Amniotic stem cell (primary cell): ENCODE measurements around the gene CLSTN2.
"Not testable (repeated sequence)": the region's sequence is repeated elsewhere in the genome, so short reads cannot be mapped to it uniquely, and the experiment has no call there.

Experiments
- DNase-seq: peaks from one replicate; lab custom pipeline; 2025; lab: John Stamatoyannopoulos, UW

CLSTN2 gene

DNA sequence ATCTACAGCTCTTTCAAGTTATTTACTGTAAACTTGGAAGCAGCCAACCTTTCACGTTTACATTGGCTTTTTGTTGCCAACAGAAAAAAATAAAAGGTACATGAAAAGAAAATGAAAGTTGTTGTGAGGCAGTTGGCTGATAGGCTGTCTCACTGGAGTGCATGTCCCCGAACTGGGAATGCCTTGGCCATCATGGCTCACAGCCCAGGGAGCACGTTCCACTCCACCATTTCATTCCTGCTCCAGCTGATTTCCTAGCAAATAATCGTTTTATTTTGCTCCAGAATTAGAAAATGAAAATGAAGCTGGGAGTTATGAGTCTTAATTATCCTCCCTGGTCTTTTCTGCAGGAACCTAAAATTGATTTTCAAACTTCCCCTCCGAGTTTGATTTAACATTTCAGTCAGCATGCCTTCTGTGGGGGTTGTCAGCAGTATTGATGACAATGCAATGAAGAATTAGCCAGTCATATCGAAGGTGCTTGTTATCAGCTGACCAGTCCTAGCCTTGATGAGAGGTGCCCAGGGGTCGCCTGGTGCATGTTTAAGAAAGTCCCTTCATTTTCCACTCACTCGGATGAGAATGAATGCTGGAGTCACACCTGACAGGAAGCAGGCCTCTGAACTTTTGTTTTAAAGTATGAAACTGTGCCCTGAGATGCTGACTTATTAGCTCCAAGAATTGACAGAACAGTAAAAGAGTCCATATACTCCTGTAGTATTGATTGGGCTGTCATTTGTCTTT is 449.2 kb downstream of the CLSTN2 start:
- no peak for DNase-seq

DNA sequence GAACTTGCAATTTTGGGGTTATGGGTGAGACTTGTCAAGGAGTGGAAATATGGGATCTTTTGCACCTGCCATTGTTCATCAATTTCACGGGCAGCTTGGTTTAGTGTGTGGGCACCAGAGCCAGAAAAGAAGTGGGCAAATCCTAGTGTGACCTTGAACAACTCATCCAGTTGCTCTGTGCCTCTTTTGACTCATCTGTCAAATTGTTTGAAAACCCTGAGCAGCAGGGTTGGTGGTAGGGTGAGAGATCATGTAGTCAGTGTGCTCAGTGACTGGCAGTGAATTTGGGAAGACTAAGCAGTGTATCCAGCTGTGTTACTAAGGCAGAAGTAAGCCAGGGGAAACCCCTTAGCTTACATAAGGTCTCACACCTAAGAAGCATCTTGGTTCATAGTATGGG is 449.9 kb downstream of the CLSTN2 start:
- no peak for DNase-seq

DNA sequence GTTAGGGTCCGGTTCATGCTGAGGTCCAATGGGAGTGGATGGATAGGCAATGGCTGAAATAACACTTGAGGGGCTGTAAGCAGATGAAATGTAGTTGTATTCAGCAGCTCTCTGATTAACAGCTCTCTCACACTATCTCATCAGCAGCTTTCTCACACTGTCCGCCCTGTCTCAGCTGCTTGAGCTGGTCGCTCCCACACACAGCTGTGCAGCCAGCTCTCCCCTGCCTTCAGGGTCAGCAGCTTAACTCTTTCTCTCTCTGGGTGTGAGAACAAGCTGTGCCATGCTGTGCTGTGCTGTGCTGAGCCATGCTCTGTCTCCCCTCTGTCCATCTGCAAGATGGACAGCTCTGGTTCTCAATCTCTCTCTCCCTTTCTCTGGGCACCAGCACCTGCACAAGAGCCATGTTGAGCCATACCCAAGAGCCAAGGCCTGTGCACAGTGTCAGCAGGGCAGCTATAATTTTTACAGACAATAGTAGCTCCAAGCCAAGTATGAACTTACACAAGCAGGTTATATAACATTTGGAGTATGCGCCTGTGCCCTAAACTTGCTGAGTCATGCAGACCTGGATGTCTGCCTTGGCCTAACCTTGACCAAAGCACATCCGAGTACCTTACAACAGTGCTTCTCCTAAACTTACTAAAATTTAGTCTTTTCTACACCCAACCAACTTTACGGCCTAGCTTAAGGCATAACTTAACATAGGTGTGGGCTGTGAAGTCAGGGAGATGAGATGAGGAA is 451.5 kb downstream of the CLSTN2 start:
- DNase-seq, result no peak

DNA sequence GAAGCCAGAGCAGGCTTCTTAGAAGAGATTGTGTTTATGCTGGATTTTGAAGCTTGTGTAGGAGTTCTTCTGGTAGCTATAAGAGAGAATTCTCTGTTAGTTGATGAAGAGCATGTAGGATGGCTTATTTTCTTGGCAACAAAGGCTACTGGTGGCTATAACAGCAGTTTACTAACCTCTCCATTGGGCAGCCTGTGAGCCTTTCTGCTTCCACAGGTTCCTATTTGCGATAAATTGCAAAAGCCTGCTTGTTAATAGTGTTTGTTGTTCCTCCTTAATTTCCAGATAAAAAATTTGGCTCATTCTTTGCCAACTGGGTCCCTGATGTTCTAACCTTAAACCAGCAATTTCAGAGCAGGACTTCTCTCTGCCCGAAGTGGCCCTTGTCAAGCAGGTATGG is 452.3 kb downstream of the CLSTN2 start:
- DNase-seq, result no peak

DNA sequence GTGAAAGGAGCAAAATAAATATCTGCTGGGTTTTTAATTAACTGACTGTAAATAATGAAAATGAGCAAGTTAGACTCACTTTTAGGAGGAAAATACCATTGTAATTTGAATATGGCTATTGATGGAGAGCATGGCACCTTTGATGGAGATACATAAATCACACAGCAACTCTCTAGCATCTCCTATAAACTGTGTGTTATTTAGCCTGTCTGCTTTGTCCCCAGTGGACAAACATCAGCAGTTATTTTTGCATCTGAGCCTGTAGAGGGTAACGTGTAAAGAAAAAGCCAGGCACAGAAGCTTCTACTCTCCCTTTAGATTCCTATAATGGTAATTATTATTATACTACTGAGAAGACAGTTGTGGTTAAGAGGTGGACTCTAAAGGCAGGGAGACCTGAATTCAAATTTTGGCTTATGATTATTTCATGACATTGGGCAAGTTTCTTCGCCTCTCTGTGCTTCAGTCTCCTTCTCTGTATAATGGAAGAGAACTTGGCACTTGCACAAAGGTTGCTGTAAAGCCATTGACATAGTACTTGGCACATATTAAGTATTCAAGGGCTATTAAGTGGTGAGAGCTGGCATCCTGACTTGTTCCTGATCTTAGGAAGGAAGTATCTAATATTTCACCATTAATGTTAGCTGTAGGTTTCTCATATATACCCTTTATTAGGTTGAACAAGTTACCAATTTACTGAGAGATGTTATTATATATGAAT is 453.4 kb downstream of the CLSTN2 start:
- DNase-seq, result no peak

DNA sequence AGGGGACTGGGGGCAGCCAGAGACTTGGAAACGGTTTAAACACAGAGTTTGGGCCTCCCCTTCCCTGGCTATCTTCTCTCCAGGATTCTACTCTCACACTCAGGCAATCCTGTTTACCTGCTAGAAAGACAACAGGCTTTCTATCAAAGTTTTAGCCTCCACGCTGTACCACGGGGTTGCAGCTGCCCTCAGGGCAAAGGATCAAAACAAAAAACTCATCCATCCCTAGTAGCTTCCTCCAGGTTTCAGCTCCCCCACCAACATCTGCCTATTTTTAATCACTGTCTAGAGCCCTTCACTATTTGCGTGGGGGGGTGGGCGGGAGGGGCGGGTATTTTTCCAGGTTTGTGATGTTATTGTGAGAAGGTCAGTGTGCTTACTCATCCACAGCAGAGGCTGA is 456.1 kb downstream of the CLSTN2 start:
- no peak for DNase-seq

DNA sequence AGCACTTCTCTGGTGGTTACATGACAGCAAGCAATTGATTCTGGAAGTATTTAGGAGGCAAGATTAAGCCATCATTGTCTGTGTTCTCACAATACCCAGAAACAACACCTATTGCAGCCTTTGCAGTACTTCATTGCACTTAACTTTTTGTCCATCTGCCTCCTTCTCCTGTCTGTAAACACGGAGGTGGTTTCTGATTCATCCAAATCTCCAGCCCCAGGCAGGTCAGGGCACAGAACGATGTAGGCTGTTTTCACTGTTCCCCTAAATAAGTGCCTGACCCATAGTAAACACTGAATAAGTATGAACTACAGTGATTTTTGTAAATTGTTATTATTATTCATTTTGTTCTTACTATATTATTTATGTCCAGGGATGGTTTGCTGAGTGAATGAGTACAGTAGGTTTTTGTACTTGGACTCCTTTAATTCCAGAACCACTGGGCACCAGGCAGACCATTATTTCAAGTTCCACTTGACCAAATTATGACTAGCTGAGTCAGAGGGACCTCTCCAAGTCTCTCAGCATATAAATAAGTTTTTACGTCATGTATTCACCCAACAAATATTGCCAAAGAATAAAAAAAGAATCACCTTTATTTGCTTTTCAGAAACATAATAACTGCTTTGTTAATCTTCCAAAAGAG is 459.6 kb downstream of the CLSTN2 start:
- no peak for DNase-seq

DNA sequence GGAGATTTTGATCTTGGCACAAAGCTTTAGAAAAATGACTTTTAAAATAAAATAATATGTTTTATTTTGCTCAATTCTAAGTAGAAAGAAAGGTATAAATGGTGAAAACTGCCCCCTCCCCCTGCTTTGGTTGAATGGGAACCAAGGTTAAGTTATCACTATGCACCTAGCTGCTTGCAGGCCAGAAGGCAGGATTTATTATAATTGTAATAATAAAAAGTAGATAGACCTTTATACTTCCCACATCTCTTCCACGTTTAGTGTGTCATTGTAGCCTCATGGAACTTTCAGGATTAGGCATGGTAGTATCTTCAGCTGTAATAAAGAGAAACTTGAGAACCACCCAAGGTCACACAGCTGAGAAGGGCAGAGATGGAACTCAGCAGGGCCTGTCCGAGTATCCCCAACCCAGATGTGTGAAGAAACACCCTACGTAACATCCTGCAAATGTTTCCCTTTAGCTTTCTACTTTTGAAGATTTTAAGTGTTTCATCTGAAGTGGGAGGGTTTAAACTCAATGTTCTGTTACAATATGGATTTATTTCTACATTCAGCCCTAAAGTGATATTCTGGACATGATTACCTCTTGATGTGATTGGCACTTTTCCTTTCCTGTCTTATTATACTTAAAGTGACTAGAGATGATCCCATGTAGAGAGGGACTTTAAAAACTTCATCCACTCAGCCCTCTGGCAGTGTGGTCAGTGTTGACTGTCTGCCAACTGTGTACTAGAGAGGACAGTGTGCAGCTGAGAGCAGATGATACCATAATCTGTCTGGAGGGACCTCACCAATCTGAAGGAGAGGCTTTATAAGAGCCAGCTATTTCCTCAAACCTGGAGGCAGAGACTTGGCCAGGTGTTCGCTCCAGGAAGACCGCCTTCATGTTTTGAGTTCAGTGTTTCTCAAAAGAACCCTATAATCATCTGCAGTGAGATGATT is 460.4 kb downstream of the CLSTN2 start:
- DNase-seq, result no peak

DNA sequence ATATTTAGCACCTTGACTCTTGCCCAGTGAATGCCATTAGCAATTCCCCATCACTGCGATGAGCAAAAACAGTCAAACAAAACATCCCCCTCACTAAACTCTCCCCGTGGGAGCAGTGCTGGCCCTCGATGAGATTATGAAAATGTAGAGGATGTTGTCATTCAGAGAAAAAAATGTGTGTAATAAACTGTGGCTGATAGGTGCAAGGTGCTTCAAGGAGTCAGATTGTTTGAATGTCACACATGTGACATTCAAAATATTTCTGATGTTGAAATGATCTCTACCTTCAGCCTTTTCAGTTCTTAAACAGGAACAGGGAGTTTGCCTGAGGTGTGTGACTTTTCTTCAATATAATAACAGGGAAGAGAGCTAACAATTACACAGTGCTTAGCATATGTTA is 461.1 kb downstream of the CLSTN2 start:
- DNase-seq, result no peak

DNA sequence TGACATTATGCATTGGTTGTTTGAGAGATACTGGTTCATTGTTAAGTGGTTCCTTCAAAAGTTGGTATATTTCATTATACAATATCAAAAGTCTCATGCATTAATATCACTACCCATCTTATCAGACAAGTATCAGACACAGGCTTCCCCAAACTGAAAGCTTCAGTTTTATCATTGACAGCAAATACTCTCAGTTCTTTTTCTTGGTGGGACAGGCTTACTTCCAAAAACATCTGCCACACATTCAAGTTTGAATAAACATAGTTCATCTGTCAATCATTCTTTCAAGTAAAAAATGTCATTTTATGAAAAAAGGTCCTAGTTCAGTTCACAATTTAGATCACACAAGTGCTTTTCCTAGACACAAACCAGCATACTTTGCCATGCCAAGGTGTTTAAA is 462.9 kb downstream of the CLSTN2 start:
- DNase-seq, result no peak

DNA sequence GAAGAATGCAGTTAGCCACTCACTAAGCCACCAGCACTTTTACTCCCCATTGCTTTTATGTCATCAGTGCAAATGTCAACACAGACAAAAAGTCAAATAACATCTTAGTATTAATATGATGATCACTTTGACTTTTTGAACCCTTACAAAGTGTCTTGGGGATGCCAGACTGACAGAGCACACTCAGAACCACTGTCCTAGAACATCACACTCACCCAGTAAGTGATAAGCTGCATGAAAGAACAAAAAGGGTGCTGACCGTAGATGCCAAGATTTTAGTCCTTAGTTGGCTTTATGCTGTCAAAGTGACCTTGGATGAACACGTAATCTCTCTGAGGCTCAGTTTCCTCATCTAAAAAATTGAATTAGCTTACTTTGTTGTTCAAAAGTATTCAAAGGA is 463.4 kb downstream of the CLSTN2 start:
- no peak for DNase-seq

DNA sequence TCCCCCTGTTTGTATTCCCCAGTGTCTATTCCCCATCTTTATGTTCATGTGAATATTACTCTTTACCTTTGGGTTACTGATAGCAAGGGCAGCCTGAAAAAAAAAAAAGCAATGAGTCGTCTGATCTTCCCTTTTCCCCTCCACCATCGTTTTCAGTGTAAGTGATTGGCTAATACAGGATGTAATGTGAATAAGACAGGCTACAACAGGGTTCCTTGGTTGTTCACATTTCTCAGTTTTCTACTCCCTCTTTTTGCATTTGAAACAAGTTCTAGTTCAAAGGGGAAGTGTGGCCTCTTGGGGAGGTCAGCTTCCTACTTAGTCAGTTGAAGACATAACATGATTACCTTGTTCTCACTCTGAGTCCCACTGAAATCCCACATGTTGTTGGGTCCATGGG is 464.9 kb downstream of the CLSTN2 start:
- no peak for DNase-seq

DNA sequence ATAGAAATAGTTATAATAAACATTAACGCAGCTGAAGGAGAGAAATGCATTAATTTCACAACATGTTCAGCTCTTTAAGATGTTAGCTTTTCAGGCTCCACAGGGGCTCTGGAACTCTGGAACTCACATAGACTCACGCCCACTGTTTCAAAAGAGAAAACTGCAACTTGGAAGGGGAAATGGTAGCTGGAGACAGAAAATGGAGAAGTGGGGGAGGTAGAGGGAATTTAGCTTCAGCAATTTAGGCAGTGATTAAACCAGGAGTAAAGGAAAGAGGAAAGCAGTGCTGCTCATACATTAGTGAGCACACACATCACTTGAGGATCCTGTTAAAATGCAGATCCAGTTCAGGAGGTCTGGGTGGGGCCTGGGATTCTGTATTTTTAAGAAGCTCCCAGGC is 468.1 kb downstream of the CLSTN2 start:
- no peak for DNase-seq

DNA sequence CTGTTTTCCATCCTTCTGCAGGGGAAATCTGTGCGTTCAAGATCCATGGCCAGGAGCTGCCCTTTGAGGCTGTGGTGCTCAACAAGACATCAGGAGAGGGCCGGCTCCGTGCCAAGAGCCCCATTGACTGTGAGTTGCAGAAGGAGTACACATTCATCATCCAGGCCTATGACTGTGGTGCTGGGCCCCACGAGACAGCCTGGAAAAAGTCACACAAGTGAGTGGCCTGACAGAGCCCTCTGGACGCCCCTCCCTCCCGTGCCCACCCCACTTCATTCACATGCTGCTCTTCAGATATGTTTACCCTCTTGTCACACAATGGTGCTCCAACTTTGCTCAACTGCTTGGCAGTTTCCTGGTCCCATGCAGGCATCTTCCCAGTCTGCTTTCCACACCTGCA is 468.6 kb downstream of the CLSTN2 start:
- DNase-seq, result no peak

DNA sequence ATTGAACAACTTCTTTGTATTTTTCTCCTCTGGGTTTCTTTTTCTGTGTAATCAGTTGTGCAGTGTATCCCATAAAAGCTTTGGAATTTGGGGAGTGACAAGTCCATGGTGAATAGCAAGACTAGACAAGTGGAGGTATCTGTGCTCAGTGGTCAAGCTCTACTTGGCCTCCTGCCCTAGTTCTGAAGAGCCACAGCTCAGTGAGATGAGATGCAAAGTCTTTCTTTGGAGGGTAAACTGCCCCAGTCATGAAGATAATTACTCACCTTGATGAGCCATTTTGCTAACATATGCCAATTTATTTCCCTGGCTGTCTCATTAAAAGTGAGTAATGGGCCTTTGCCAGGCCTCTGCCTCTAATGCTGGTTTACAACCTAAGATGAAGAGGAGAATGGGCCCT is 471.7 kb downstream of the CLSTN2 start:
- DNase-seq, result no peak

DNA sequence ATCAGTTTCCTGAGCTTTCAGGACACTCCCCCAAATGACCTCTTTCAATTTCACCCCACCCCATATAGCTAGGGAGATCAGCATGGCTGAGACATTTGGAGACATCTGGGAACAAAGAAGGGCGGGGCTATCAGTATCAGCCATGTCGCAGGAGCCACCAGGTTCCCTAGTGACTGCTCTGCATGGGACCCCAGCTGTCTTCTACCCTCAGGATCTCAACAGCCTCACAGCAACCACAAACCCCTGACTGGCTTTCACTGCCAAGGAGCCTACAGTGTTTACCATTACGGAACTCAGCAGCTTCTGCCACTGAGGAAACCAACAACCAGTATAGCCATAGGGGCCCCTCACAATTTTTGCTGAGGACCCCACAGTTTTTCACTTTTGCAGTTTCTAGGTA is 473.3 kb downstream of the CLSTN2 start:
- DNase-seq, result no peak

DNA sequence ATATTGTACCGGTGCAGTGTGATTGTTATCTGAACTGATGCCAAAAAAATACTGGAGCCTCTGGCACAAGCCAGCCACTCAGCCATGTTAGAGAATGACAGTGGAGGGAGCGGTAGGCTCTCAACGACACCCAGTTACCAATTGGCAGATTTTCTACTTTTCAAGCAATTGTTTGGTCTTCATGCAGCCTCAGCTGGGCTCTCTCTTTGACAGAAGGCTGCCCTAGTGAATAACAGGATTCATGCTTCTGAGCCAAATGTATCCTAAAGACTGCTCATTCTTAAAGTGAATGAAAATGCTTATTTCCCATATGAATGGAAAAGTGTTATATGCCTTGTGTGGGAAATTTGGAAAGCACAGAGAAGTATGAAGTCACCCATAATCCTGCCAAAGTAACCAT is 481.7 kb downstream of the CLSTN2 start:
- no peak for DNase-seq

DNA sequence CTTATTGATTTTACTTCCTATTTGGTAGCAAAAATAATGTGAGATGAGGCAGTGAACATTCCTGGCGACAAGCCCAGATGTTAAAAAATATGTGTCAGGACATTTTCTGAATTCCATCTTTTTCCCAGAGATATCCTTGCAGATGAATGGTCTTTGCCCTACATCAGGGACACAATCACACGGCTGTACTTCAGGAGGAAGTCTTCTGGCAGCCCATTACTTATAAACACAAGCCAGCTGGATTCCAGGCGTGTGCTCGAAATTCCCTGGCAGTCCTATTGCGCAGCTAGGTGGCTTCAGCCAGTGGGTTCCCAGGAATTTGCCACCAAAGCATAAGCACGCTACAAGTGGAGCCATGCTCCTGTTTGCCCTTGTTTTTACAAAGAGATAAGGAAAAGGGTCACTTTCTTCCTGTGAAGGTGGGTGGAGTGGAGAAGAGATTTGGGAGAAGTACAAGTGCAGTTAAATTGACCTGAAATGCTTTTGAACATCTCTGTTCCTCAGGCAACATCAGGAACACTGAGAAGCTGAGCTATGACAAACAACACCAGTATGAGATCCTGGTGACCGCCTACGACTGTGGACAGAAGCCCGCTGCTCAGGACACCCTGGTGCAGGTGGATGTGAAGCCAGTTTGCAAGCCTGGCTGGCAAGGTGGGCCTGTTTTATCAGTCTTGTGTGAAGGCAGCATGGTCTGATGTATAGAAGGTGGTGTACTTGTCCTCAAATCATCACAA is 485.8 kb downstream of the CLSTN2 start:
- peak; percentile 46 for DNase-seq

DNA sequence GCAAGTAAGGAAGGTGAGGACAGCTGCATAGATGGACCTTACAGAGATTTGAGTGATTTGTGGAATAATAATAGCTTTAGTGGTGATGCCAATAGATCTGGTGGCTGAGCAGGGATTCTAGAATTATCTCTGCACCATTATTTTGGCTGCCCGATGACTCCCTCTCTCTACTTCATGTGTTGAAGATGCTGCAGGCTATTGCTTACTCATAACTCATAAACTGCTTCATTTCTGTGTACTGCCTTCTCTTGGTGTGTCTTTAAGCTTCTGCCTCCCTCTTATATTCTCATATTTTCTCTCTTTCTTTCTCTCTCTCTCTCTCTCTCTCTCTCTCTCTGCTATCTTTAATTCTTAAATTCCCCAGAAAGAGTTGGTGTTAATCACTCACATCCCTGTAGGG is 486.9 kb downstream of the CLSTN2 start:
- no peak for DNase-seq

DNA sequence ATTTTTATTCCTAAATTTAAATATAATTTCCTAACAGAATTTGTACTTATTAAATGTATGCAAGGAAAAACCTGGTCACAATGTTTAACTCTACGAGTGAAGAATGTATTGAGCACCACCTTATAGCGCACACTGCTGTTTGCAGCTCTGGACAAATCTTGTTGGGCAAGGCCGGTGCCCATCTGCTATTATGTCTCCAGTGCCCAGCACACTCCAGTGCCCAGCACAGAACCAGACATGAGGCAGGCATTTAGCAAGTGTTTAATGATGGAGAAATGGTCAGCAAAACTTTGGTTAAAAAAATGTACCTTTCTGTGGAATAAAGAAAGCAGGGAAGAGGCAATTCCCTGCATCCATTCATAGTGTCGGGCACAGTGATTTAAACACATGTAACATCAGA is 488.2 kb downstream of the CLSTN2 start:
- DNase-seq, result no peak

DNA sequence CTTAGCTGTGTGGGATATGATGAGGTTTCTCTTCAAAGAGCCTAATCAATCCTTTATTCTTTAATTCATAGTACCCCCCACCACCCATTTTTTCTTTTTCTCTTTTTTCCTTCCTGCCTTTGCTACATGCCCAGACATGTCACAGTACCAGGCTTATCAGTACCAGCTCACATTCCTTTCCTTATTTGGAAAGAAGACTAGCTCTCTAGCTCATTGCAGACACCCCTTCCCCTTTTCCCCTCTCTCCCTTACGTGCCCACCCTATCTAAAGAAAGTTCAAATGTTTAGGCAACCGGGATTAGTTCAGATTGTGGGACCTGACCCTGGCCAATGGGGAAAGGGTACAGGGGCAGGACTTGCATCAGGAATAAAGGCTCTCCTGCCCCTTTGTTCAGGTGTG is 488.6 kb downstream of the CLSTN2 start:
- DNase-seq, result not testable (repeated sequence)
